Frontal cortex (tissue), 4 donors: ENCODE results near the gene SPP1. TPM values are rescaled to one million over a fixed set of nuclear protein-coding genes. Genes with fewer than 3 reads are reported as not detected.
"Not testable (repeated sequence)": the region's sequence is repeated elsewhere in the genome, so short reads cannot be mapped to it uniquely, and the experiment has no call there.

Experiments
- DNase-seq, 2 donors: peaks; one replicate each; pipeline ENCODE4 v3.0.0; 2012; ENCODE audit warnings: low spot score in 2 of 2
- FAIRE-seq: peaks from 2 replicates; lab custom pipeline; 2012; peaks lifted over from hg19 to GRCh38; lab: Jason Lieb, UNC
- total RNA-seq: library from RNA; depleted of rRNA; stranded (reverse); fragments of >200 nt; gene quantifications from one replicate; pipeline ENCODE4 v1.2.3, GENCODE V29; 2014
- donor health status: control.
- donor health status: control.
- donor health status: control.

The SPP1 gene
- 160 TPM for total RNA-seq

GRCh38 chr4:87975466-87975865 is at the start of gene SPP1:
TSS of gene SPP1 (plus strand) at chr4:87975714. CDS start at chr4:87976896, 1,182 bp downstream.
- DNase-seq (no peak), FAIRE-seq (no peak)

DNA sequence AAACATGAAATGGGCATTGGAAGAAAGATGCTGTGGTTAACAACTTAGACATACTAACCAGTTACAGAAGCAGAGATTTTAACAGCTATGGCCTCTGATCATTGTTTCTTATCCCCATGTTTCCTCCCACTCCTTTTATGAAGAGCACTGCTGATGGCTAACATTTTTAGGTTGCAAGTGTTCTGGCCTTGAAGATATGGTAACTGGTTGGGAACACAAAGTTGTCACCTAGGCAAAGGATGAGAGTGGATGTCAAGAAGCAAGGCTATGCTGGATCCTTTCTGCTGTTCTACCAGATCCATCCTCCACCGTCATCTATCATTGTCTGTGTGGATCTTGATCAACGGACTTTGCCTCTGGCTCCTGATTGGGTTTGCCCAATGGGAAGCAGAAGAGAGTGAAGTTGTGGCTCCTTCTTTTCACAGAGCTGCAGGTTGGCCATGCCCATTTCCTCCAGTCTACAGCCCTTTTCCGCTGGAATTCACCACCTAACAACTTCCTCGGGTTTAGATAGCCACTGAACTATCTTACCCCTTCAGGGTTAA is 48.9 kb upstream of the SPP1 start:
- DNase-seq (no peak), FAIRE-seq (no peak)

GRCh38 chr4:87930629-87931028 is 44.9 kb upstream of the SPP1 start:
- DNase-seq (no peak), FAIRE-seq (no peak)

- no peak for DNase-seq
- no peak for FAIRE-seq
These were observed 43.6 kb upstream of the SPP1 start for GRCh38 chr4:87931932-87932331.

DNA sequence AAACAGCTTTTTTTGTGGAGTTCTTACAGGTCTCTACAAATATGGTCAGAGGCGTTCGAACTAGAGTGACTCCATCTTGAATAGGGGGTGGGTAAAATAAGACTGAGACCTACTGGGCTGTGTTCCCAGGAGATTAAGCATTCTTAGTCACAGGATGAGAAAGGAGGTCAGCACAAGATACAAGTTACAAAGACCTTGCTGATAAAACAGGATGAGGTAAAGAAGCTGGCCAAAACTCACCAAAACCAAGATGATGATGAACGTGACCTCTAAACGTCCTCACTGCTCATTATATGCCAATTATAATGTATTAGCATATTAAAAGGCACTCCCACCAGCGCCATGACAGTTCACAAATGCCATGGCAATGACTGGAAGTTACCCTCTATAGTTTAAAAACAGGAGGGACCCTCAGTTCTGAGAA is 42.8 kb upstream of the SPP1 start:
- FAIRE-seq (no peak), DNase-seq (no peak)

DNA sequence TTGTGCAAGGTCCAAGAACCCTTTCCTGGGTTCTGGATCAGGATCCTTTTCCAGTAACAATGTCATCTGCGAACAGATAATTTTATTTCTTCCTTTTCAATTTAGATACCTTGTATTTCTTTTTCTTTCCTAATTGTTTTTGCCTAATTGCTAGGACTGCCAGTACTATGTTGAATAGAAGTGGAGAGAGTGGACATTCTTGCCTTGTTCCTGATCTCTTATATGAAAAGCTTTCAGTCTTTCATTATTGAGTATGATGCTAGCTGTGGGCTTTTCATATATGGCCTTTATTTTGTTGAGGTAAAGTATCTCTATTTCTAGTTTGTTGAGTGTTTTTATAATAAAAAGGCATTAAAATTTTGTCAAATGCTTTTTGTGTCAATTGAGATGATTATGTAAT is 42.2 kb upstream of the SPP1 start:
- no peak for DNase-seq

GRCh38 chr4:87934157-87934704 is 41.3 kb upstream of the SPP1 start:
- FAIRE-seq, result no peak
- no peak for DNase-seq

More for the DNA sequence above, 42.2 kb upstream of the SPP1 start:
- FAIRE-seq, result no peak

GRCh38 chr4:87934973-87935372 is 40.5 kb upstream of the SPP1 start:
- FAIRE-seq, result no peak
- no peak for DNase-seq

DNA sequence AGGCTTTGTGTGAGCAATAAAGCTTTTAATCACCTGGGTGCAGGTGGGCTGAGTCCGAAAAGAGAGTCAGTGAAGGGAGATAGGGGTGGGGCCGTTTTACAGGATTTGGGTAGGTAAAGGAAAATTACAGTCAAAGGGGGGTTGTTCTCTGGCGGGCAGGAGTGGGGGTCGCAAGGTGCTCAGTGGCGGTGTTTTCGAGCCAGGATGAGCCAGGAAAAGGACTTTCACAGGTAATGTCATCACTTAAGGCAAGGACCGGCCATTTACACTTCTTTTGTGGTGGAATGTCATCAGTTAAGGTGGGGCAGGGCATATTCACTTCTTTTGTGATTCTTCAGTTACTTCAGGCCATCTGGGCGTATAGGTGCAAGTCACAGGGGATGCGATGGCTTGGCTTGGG is 39.6 kb upstream of the SPP1 start:
- FAIRE-seq, DNase-seq: not testable (repeated sequence)

GRCh38 chr4:87937523-87937922 is 38.0 kb upstream of the SPP1 start:
- no peak for DNase-seq
- FAIRE-seq, result no peak

GRCh38 chr4:87938746-87939145 is 36.8 kb upstream of the SPP1 start:
- FAIRE-seq, result no peak
- no peak for DNase-seq

DNA sequence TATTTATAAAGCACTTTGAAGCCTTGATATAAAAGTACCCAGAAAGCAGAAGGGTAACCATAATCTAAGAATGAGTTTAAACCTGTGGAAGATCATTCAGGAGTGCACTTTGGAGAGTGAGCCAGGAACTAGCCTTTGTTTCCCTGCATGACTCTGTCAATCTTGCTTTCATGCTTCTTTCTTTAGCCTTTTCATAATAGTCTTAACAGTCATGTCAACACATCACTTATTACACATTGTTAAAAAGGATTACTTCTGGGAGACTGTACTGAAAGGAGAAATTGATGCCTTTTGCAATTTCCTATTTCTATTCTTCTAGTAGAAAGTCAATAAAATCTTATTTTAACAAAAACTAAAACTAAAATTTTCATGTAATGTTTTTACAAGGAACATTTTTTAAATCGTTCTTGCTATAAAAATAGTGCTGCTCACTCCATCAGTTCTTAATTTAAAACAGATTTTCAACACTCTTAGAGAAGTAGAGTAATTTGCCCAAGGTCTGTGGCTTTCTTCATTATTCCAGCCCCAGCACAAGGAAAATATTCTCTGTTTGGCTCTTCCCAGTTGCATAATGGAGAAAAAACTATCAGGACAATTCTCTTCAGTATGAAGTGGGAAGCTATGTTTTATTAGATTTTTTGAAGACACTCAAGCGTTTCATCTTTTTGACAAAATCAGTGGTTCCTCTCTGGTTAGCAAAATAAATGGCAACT is 35.4 kb upstream of the SPP1 start:
- DNase-seq (no peak), FAIRE-seq (no peak)

DNA sequence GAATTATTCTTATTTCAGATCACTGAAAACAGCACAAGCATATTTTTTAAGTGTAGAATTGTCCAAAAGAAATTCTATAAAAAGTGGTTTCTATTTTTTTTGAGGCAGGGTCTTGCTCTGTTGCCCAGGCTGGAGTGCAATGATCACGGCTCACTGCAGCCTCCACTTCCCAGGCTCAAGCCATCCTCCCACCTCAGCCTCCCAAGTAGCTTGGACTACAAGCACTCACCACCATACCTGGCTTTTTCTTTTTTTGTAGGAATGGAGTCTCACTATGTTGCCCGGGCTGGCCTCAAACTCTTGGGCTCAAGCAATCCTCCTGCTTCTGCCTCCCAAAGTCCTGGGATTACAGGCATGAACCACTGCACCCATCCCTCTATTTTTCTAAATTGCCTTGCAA is 34.7 kb upstream of the SPP1 start:
- not testable (repeated sequence) for DNase-seq, FAIRE-seq

- FAIRE-seq, result no peak
- no peak for DNase-seq
These were observed 33.7 kb upstream of the SPP1 start for GRCh38 chr4:87941537-87942392.

DNA sequence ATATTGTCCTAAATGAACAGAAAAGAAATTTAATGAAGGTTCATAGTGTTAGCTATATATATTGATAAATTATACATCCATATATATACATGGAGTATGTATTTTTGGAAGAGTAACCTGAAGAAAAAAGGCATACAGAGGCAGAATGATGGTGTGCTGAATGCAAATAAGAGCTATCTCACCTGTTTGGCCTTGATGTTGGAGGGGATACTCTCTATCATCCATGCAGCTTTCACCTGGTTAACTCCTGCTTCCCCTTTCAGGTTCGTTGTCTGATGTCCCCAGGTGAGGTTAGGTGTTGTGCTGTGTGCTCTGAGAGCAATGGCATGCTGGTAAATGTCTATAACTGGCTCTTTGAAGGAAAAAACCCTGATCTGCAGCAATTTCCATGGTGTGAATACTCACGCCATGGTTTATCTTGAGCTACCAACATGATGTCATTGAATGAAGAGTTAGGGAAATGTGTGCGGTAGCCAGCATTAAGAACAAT is 31.8 kb upstream of the SPP1 start:
- DNase-seq (no peak), FAIRE-seq (no peak)

GRCh38 chr4:87944967-87945366 is 30.5 kb upstream of the SPP1 start:
- FAIRE-seq, result no peak
- DNase-seq, result no peak

GRCh38 chr4:87946766-87947165 is 28.7 kb upstream of the SPP1 start:
- DNase-seq (no peak), FAIRE-seq (no peak)

- DNase-seq (no peak), FAIRE-seq (no peak)
These were observed 27.9 kb upstream of the SPP1 start for GRCh38 chr4:87947381-87948160.

GRCh38 chr4:87949961-87950360 is 25.6 kb upstream of the SPP1 start:
- FAIRE-seq (no peak), DNase-seq (no peak)

DNA sequence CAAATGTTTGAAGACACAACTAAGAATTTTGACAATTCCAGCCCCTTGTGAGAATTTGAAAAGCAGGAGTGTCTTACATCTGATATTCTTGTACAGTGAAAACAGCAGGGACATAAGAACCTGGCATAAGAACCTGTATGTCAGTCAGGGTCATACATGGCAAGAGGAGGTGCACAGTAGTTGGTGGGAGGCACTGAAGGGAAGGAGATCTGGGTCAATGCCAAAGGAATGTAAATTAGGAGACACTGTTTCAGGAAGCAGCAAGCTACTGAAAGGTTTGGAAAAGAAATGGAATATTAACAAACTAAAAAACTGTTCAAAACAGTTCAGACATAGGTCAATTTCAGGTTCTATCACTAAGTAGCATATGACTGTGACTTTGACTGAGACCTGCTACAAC is 25.0 kb upstream of the SPP1 start:
- no peak for FAIRE-seq

More for the DNA sequence above, 25.0 kb upstream of the SPP1 start:
- DNase-seq, result no peak
